SK-N-SH treated with all-trans-retinoic acid at 6 μM for 48 hours (cell line): Measurements from ENCODE around the gene XPNPEP2.

Experiments
- ATAC-seq: fragments of 200-7000 bp; cut with Tn5 transposase; 3 replicates; pipeline ENCODE4 v1.9.1; 2020; ENCODE audit warnings: mild to moderate bottlenecking, moderate library complexity
- BACH2 ChIP-seq: fragments of 250-450 bp; sonication (Bioruptor Pico); IDR thresholded peaks from 2 replicates; pipeline ENCODE4 v1.9.0; 2021; ENCODE audit warnings: mild to moderate bottlenecking, borderline replicate concordance
- ESRRG ChIP-seq: fragments of 250-450 bp; sonication (Bioruptor Pico); IDR thresholded peaks from 2 replicates; pipeline ENCODE4 v1.6.1; 2021; ENCODE audit warnings: mild to moderate bottlenecking
- GLIS3 ChIP-seq: fragments of 250-450 bp; sonication (Bioruptor Pico); IDR thresholded peaks from 2 replicates; pipeline ENCODE4 v1.5.0; 2020; ENCODE audit warnings: mild to moderate bottlenecking, moderate library complexity
- ISL1 ChIP-seq: fragments of 250-450 bp; sonication (Bioruptor Pico); IDR thresholded peaks from 2 replicates; pipeline ENCODE4 v2.1.2; 2022; ENCODE audit warnings: mild to moderate bottlenecking, moderate library complexity
- OSR1 ChIP-seq: fragments of 250-450 bp; sonication (Bioruptor Pico); IDR thresholded peaks from 2 replicates; pipeline ENCODE4 v1.8.0; 2022; ENCODE audit warnings: moderate library complexity, mild to moderate bottlenecking, inconsistent platforms
- PPARA ChIP-seq: fragments of 250-450 bp; sonication (Bioruptor Pico); IDR thresholded peaks from 2 replicates; pipeline ENCODE4 v1.5.0; 2020; ENCODE audit warnings: mild to moderate bottlenecking, borderline replicate concordance
- RARB ChIP-seq: fragments of 250-450 bp; sonication (Bioruptor Pico); IDR thresholded peaks from 2 replicates; pipeline ENCODE4 v1.8.0; 2021; ENCODE audit warnings: mild to moderate bottlenecking, moderate library complexity
- SNAI2 ChIP-seq: fragments of 250-450 bp; sonication (Bioruptor Pico); IDR thresholded peaks from 2 replicates; pipeline ENCODE4 v1.5.0; 2020; ENCODE audit warnings: mild to moderate bottlenecking, moderate library complexity
- TCF4 ChIP-seq: fragments of 250-450 bp; sonication (Bioruptor Pico); IDR thresholded peaks from 2 replicates; pipeline ENCODE4 v1.8.0; 2021; ENCODE audit warnings: mild to moderate bottlenecking, moderate library complexity, borderline replicate concordance
- TOX ChIP-seq: fragments of 250-450 bp; sonication (Bioruptor Pico); IDR thresholded peaks from 2 replicates; pipeline ENCODE4 v1.8.0; 2021; ENCODE audit warnings: mild to moderate bottlenecking, moderate library complexity, borderline replicate concordance
- ZC3H10 ChIP-seq: fragments of 250-450 bp; sonication (Bioruptor Pico); IDR thresholded peaks from 2 replicates; pipeline ENCODE4 v1.5.1; 2021; ENCODE audit warnings: mild to moderate bottlenecking, moderate library complexity
- ZFP3 ChIP-seq: fragments of 250-450 bp; sonication (Bioruptor Pico); IDR thresholded peaks from 2 replicates; pipeline ENCODE4 v1.5.0; 2020; ENCODE audit warnings: mild to moderate bottlenecking, moderate library complexity
- ZFP30 ChIP-seq: fragments of 450-650 bp; formaldehyde crosslinking; IDR thresholded peaks from 2 replicates; pipeline ENCODE4 v1.5.0; 2022; ENCODE audit warnings: mild to moderate bottlenecking, moderate library complexity
- ZNF565 ChIP-seq: fragments of 450-650 bp; formaldehyde crosslinking; conservative IDR thresholded peaks from 2 replicates; pipeline ENCODE4 v1.5.0; 2020; ENCODE audit warnings: low read depth, mild to moderate bottlenecking, moderate library complexity
- ZNF70 ChIP-seq: fragments of 450-650 bp; formaldehyde crosslinking; IDR thresholded peaks from 2 replicates; pipeline ENCODE4 v1.5.0; 2020; ENCODE audit warnings: mild to moderate bottlenecking, moderate library complexity
- TF ChIP-seq, protein P1 (sequence below): fragments of 250-450 bp; sonication (Bioruptor Pico); IDR thresholded peaks from 2 replicates; pipeline ENCODE4 v1.5.0; 2020; ENCODE audit warnings: mild to moderate bottlenecking, moderate library complexity
- TF ChIP-seq, protein P2 (sequence below): fragments of 250-450 bp; sonication (Bioruptor Pico); IDR thresholded peaks from 2 replicates; pipeline ENCODE4 v1.8.0; 2021; ENCODE audit warnings: low read depth, mild to moderate bottlenecking, moderate library complexity, borderline replicate concordance
- TF ChIP-seq, protein P3 (sequence below): fragments of 250-450 bp; sonication (Bioruptor Pico); IDR thresholded peaks from 2 replicates; pipeline ENCODE4 v1.5.1; 2020; ENCODE audit warnings: low read depth, mild to moderate bottlenecking, moderate library complexity
- TF ChIP-seq, protein P4 (sequence below): fragments of 250-450 bp; sonication (Bioruptor Pico); IDR thresholded peaks from 2 replicates; pipeline ENCODE4 v1.5.1; 2021; ENCODE audit warnings: mild to moderate bottlenecking, moderate library complexity
- TF ChIP-seq, protein P5 (sequence below): fragments of 250-450 bp; sonication (Bioruptor Pico); IDR thresholded peaks from 2 replicates; pipeline ENCODE4 v1.8.0; 2020; ENCODE audit warnings: mild to moderate bottlenecking, moderate library complexity, borderline replicate concordance

The XPNPEP2 gene

DNA sequence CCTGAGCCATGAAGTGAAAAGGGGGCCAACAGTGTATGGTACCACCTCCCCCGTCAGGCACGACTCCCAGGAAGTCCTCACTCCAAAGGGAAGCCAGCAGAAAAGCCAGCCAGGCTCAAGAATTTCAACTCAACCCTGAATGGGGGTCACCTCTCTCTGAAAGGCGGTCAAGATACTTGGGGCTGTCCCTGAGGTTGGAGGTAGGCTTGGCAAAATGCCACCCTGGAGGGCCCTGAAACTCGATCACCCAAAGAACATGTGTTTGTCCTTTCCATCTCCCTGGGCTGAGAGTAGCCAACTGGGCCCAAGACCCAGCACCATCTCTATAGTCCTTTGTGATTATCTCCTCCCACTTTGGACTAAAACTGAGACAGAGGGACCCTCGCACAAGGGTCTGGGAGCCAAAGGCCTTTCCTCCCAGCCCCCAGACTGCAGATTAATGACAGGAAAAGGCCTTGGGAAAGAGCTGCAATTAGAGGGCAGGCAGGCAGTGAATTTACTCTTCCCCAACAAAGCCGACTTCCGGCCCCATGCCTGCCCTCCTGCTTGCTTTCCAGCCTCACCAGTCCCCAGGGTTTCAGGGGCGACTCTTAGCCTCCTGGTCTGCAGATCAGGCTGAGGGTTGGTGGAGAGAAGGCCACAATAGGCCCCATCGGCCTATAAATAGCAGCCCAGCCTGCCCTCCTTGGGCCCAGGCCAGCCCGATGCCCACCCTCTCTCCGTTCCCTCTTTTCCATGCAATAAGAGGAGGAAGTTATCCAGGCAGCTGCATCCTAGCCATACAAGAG is 46.6 kb downstream of the XPNPEP2 start:
- TF ChIP-seq ZNF565, result no peak
- TF ChIP-seq, protein P1, sequence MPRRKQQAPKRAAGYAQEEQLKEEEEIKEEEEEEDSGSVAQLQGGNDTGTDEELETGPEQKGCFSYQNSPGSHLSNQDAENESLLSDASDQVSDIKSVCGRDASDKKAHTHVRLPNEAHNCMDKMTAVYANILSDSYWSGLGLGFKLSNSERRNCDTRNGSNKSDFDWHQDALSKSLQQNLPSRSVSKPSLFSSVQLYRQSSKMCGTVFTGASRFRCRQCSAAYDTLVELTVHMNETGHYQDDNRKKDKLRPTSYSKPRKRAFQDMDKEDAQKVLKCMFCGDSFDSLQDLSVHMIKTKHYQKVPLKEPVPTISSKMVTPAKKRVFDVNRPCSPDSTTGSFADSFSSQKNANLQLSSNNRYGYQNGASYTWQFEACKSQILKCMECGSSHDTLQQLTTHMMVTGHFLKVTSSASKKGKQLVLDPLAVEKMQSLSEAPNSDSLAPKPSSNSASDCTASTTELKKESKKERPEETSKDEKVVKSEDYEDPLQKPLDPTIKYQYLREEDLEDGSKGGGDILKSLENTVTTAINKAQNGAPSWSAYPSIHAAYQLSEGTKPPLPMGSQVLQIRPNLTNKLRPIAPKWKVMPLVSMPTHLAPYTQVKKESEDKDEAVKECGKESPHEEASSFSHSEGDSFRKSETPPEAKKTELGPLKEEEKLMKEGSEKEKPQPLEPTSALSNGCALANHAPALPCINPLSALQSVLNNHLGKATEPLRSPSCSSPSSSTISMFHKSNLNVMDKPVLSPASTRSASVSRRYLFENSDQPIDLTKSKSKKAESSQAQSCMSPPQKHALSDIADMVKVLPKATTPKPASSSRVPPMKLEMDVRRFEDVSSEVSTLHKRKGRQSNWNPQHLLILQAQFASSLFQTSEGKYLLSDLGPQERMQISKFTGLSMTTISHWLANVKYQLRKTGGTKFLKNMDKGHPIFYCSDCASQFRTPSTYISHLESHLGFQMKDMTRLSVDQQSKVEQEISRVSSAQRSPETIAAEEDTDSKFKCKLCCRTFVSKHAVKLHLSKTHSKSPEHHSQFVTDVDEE (CRISPR knock-in tag), result no peak
- TF ChIP-seq TCF4 (CRISPR knock-in tag), result no peak
- TF ChIP-seq PPARA (CRISPR knock-in tag), result no peak
- TF ChIP-seq, protein P2, sequence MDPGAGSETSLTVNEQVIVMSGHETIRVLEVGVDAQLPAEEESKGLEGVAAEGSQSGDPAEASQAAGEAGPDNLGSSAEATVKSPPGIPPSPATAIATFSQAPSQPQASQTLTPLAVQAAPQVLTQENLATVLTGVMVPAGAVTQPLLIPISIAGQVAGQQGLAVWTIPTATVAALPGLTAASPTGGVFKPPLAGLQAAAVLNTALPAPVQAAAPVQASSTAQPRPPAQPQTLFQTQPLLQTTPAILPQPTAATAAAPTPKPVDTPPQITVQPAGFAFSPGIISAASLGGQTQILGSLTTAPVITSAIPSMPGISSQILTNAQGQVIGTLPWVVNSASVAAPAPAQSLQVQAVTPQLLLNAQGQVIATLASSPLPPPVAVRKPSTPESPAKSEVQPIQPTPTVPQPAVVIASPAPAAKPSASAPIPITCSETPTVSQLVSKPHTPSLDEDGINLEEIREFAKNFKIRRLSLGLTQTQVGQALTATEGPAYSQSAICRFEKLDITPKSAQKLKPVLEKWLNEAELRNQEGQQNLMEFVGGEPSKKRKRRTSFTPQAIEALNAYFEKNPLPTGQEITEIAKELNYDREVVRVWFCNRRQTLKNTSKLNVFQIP (CRISPR knock-in tag), result no peak
- TF ChIP-seq ZC3H10 (CRISPR knock-in tag), result no peak
- TF ChIP-seq, protein P3, sequence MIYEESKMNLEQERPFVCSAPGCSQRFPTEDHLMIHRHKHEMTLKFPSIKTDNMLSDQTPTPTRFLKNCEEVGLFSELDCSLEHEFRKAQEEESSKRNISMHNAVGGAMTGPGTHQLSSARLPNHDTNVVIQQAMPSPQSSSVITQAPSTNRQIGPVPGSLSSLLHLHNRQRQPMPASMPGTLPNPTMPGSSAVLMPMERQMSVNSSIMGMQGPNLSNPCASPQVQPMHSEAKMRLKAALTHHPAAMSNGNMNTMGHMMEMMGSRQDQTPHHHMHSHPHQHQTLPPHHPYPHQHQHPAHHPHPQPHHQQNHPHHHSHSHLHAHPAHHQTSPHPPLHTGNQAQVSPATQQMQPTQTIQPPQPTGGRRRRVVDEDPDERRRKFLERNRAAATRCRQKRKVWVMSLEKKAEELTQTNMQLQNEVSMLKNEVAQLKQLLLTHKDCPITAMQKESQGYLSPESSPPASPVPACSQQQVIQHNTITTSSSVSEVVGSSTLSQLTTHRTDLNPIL (CRISPR knock-in tag), result no peak
- no peak for TF ChIP-seq BACH2 (CRISPR knock-in tag)
- TF ChIP-seq, protein P4, sequence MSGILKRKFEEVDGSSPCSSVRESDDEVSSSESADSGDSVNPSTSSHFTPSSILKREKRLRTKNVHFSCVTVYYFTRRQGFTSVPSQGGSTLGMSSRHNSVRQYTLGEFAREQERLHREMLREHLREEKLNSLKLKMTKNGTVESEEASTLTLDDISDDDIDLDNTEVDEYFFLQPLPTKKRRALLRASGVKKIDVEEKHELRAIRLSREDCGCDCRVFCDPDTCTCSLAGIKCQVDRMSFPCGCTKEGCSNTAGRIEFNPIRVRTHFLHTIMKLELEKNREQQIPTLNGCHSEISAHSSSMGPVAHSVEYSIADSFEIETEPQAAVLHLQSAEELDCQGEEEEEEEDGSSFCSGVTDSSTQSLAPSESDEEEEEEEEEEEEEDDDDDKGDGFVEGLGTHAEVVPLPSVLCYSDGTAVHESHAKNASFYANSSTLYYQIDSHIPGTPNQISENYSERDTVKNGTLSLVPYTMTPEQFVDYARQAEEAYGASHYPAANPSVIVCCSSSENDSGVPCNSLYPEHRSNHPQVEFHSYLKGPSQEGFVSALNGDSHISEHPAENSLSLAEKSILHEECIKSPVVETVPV (CRISPR knock-in tag), result no peak
- TF ChIP-seq TOX, result no peak
- TF ChIP-seq GLIS3, result no peak
- TF ChIP-seq, protein P5, sequence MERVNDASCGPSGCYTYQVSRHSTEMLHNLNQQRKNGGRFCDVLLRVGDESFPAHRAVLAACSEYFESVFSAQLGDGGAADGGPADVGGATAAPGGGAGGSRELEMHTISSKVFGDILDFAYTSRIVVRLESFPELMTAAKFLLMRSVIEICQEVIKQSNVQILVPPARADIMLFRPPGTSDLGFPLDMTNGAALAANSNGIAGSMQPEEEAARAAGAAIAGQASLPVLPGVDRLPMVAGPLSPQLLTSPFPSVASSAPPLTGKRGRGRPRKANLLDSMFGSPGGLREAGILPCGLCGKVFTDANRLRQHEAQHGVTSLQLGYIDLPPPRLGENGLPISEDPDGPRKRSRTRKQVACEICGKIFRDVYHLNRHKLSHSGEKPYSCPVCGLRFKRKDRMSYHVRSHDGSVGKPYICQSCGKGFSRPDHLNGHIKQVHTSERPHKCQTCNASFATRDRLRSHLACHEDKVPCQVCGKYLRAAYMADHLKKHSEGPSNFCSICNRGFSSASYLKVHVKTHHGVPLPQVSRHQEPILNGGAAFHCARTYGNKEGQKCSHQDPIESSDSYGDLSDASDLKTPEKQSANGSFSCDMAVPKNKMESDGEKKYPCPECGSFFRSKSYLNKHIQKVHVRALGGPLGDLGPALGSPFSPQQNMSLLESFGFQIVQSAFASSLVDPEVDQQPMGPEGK, result no peak
- no peak for TF ChIP-seq ISL1
- no peak for TF ChIP-seq ZFP3 (CRISPR knock-in tag)
- TF ChIP-seq SNAI2 (CRISPR knock-in tag), result no peak
- TF ChIP-seq ESRRG, result no peak
- no peak for TF ChIP-seq OSR1 (CRISPR knock-in tag)
- TF ChIP-seq RARB (CRISPR knock-in tag), result no peak
- no peak for TF ChIP-seq ZNF70
- TF ChIP-seq ZFP30 (CRISPR knock-in tag), result no peak
- no peak for ATAC-seq

DNA sequence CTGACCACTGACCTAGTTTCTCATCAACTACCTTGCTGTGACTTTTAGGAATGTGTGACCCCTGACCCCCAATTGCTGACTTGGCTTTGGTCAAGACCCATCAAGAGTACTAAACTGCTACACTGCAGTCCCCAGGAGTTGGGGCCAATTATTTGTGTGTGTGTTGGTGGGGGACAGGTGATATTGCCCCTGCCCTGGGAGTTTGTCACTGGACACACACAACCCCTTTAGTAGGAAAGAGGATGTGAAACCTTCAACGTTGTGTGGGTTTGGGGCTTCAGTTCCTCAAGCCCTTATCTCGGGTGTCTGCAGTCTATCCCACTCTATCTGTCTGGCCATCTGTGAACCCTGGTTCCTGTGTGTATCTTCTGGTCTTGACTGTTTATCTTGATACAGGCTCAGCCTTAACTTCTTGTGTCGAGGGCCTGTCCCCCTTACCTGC is 47.5 kb downstream of the XPNPEP2 start:
- TF ChIP-seq, protein P2 (CRISPR knock-in tag), result no peak
- no peak for TF ChIP-seq OSR1 (CRISPR knock-in tag)
- TF ChIP-seq RARB (CRISPR knock-in tag), result no peak
- no peak for ATAC-seq
